Spleen (tissue), 7 donors: Measurements from ENCODE around the gene MAN2A2.

Source experiments
- CTCF ChIP-seq, 11 experiments: fragments of 200-600 bp in 7 of 11; fragments of 450-650 bp in 4 of 11; sonication (generic) in 4 of 11; IDR thresholded peaks in 8 of 11; conservative IDR thresholded peaks in 3 of 11; 1 replicate in 7 of 11; 2 replicates in 4 of 11; pipeline versions ENCODE4 v1.4.0 to v1.8.0; 2016 to 2021; ENCODE audit warnings: antibody characterized with exemption in 11 of 11, inconsistent platforms in 4 of 11, mild to moderate bottlenecking in 1 of 11
- POLR2A ChIP-seq, 3 donors: fragments of 450-650 bp; IDR thresholded peaks; one replicate each; pipeline ENCODE4 v1.5.1; 2017; ENCODE audit warnings: antibody characterized with exemption in 3 of 3, mild to moderate bottlenecking in 1 of 3
- POLR2AphosphoS5 ChIP-seq, 3 donors: sonication (generic); formaldehyde crosslinking; IDR thresholded peaks; one replicate each; pipeline ENCODE4 v1.5.1; 2017; ENCODE audit warnings: antibody characterized with exemption in 3 of 3
- donor health status: DM: no; HTN: no; CAD: no; lungs with moderate emphysema.
- donor health status: DM: no; HTN: no; CAD: no.
- donor health status: DM: no; HTN: no; CAD: no.

- TF ChIP-seq CTCF (IDR thresholded peaks at IDR 0.05 in 8 of 11, conservative IDR thresholded peaks at IDR 0.05 in 3 of 11) (peak in 1 of 11 experiments; percentile 19), POLR2AphosphoS5 (IDR thresholded peaks at IDR 0.05) (peak; percentile 85 to 92 (median 92)), POLR2A (IDR thresholded peaks at IDR 0.05) (peak in 2 of 3 donors; percentile 75 to 85)
Measured at GRCh38 chr15:90883976-90884718, 19.0 kb upstream of the MAN2A2 start, which contains the start of gene FES.
